ENCODE results near the gene PIGU.

DNA sequence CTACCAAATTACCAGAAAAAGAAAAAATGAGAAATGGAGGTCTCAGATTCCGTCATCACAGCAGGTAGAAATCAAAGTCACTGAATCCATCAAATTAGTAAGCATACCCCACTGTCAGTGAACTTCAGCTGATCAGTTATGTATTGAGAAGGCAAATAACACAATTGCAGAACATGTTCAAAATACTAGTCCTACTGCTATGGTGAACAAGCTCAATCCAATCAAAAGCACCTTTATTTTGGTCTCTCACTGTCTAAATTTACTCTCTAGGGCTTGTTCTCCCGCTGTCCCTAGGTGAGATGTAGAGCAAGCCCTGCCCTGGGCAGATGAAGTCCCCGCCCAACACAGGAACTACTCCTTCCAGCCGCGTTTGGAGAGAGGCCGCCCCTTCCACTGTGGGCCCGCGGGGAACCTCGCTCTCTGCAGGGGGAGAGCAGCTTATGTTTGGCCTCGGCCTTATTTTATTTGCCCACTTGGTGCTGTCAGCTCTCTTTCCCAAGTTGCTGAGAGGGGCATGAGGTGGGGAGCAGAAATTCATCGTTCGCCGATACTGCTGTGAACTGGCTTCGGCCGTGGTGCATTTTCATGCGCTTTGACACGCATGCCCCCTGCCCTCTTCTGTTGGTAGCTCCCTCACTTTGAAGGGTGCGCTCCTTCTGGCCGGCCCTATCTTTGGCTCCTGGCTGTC lies 132.6 kb downstream of the PIGU start:
- TF ChIP-seq BCL6 (CRISPR knock-in tag; IDR thresholded peaks at IDR 0.05), result no peak
- no peak for TF ChIP-seq C11orf30 (IDR thresholded peaks at IDR 0.05; ENCODE audit: low read depth)
- TF ChIP-seq, protein P1, sequence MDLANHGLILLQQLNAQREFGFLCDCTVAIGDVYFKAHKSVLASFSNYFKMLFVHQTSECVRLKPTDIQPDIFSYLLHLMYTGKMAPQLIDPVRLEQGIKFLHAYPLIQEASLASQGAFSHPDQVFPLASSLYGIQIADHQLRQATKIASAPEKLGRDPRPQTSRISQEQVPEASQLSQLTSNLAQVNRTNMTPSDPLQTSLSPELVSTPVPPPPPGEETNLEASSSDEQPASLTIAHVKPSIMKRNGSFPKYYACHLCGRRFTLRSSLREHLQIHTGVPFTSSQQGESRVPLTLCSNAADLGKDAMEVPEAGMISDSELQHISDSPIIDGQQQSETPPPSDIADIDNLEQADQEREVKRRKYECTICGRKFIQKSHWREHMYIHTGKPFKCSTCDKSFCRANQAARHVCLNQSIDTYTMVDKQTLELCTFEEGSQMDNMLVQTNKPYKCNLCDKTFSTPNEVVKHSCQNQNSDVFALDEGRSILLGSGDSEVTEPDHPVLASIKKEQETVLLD (IDR thresholded peaks at IDR 0.05), result no peak
- TF ChIP-seq, protein P2, sequence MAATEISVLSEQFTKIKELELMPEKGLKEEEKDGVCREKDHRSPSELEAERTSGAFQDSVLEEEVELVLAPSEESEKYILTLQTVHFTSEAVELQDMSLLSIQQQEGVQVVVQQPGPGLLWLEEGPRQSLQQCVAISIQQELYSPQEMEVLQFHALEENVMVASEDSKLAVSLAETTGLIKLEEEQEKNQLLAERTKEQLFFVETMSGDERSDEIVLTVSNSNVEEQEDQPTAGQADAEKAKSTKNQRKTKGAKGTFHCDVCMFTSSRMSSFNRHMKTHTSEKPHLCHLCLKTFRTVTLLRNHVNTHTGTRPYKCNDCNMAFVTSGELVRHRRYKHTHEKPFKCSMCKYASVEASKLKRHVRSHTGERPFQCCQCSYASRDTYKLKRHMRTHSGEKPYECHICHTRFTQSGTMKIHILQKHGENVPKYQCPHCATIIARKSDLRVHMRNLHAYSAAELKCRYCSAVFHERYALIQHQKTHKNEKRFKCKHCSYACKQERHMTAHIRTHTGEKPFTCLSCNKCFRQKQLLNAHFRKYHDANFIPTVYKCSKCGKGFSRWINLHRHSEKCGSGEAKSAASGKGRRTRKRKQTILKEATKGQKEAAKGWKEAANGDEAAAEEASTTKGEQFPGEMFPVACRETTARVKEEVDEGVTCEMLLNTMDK (IDR thresholded peaks at IDR 0.05; ENCODE audit: borderline replicate concordance, insufficient read depth, low read depth, low read length, poor library complexity, severe bottlenecking), result no peak
- TF ChIP-seq, protein P3, sequence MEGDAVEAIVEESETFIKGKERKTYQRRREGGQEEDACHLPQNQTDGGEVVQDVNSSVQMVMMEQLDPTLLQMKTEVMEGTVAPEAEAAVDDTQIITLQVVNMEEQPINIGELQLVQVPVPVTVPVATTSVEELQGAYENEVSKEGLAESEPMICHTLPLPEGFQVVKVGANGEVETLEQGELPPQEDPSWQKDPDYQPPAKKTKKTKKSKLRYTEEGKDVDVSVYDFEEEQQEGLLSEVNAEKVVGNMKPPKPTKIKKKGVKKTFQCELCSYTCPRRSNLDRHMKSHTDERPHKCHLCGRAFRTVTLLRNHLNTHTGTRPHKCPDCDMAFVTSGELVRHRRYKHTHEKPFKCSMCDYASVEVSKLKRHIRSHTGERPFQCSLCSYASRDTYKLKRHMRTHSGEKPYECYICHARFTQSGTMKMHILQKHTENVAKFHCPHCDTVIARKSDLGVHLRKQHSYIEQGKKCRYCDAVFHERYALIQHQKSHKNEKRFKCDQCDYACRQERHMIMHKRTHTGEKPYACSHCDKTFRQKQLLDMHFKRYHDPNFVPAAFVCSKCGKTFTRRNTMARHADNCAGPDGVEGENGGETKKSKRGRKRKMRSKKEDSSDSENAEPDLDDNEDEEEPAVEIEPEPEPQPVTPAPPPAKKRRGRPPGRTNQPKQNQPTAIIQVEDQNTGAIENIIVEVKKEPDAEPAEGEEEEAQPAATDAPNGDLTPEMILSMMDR (IDR thresholded peaks at IDR 0.05 in 2 of 3, conservative IDR thresholded peaks at IDR 0.05 in 1 of 3; ENCODE audit: insufficient read depth in 2 of 3, low read depth in 1 of 3, low read length in 3 of 3), result no peak
- TF ChIP-seq POLR2AphosphoS5 (IDR thresholded peaks at IDR 0.05; ENCODE audit: control insufficient read depth, insufficient read depth, low read depth, low read length), result no peak
- no peak for TF ChIP-seq ZNF274 (IDR thresholded peaks at IDR 0.05; ENCODE audit: borderline replicate concordance, low read depth, low read length)

All from K562 (cell line).